AG04450 (cell line): Measurements from ENCODE around the gene AQP12A. TPM values are rescaled to one million over a fixed set of nuclear protein-coding genes. Genes with fewer than 3 reads are reported as not detected.

ENCODE experiments used
- CTCF ChIA-PET: fragments of 300-600, 350-600 bp; formaldehyde crosslinking; extraction: SDS; loops from one replicate; lab custom pipeline; 2022; ENCODE audit warnings: antibody characterized with exemption, inconsistent platforms; lab: Charles Lee
- POLR2A ChIA-PET: fragments of 350-600 bp; formaldehyde crosslinking; extraction: SDS; loops from one replicate; lab custom pipeline; 2021; ENCODE audit warnings: antibody characterized with exemption, inconsistent platforms; lab: Yijun Ruan, JAX
- DNase-seq: peaks from one replicate; pipeline ENCODE4 v3.0.0-alpha.2; 2011; ENCODE audit warnings: low read depth, low spot score
- H3K27ac ChIP-seq: one replicate; pipeline ENCODE4 v1.5.1; 2012; ENCODE audit warnings: low read depth, low read length, control low read depth
- H3K27me3 ChIP-seq: one replicate; pipeline ENCODE4 v1.6.0; 2012; ENCODE audit warnings: low read length; ENCODE audit not compliant: control insufficient read depth, insufficient read depth
- H3K4me3 ChIP-seq: 2 replicates; pipeline ENCODE4 v1.5.1; 2011; ENCODE audit warnings: mild to moderate bottlenecking, low read depth, low read length, control low read depth
- H3K9me3 ChIP-seq: 2 replicates; pipeline ENCODE4 v1.5.1; 2012; ENCODE audit warnings: low read length; ENCODE audit not compliant: control insufficient read depth, insufficient read depth
- polyA plus RNA-seq: library from polyadenylated mRNA; depleted of rRNA; stranded (reverse); fragments of >200 nt; gene quantifications from 2 replicates; pipeline ENCODE4 v1.2.3, GENCODE V29; 2011
- TF ChIP-seq, protein P1 (sequence below): IDR thresholded peaks from 2 replicates; pipeline ENCODE4 v1.5.1; 2011; ENCODE audit warnings: low read depth, low read length, control low read depth, inconsistent platforms

Gene AQP12A
- polyA plus RNA-seq, 1 experiment = not detected

DNA sequence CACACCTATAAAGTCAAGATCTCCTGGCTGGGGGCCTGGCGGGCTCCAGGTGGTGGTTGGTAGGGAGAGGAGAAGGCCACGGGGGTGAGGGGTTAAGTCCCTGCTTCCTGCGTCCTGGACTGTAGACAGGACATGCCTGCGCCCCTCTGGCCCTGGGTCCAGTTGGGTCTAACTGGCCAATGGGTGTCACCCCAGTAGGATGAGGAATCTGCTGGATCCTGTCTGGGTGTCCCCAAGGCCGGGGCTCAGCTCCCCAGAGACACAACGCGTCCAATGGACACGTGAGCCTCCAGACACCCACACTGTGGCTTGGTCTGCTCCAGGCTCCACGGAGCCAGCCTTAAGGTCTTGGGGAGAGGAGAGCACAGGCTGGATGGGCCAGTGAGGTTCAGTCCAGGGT is 19.6 kb downstream of the AQP12A start:
- TF ChIP-seq, protein P1, sequence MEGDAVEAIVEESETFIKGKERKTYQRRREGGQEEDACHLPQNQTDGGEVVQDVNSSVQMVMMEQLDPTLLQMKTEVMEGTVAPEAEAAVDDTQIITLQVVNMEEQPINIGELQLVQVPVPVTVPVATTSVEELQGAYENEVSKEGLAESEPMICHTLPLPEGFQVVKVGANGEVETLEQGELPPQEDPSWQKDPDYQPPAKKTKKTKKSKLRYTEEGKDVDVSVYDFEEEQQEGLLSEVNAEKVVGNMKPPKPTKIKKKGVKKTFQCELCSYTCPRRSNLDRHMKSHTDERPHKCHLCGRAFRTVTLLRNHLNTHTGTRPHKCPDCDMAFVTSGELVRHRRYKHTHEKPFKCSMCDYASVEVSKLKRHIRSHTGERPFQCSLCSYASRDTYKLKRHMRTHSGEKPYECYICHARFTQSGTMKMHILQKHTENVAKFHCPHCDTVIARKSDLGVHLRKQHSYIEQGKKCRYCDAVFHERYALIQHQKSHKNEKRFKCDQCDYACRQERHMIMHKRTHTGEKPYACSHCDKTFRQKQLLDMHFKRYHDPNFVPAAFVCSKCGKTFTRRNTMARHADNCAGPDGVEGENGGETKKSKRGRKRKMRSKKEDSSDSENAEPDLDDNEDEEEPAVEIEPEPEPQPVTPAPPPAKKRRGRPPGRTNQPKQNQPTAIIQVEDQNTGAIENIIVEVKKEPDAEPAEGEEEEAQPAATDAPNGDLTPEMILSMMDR = no peak
- Histone ChIP-seq H3K27ac (no peak overlapping the region), H3K27me3 (peaks cover 17% of the 10 kb centered on the region), H3K9me3 (no peaks in the 10 kb centered on the region), H3K4me3 (no peak overlapping the region)
- ChIA-PET POLR2A (no interaction called here), CTCF (interaction anchor here (0.7 to 1.1 kb wide), 2 partner anchors 129 to 149 kb away, joined by 3 read pairs; no protein-coding TSS in a partner anchor)
- no peak for DNase-seq

DNA sequence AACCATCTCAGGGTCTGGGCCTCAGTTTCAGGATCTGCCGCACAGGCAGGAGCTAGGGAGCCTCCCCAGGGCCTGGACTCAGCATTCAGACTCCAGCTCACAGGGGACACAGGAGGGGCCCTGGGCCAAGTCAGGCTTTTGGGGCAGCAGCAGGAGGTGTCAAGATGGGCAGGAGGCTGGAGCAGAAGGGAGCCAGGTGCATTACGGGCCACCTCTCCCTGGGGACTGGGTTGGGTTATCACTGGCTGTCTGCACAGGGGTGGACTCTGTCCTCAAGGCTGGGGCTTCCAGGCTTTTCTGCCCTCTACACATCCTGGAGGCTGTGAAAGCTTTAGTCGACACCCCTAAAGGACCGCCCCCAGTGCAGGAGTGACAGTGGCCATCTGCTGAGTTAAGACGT is 20.0 kb downstream of the AQP12A start:
- H3K4me3 ChIP-seq = no peak overlapping the region
- no peak overlapping the region for H3K27ac ChIP-seq
- TF ChIP-seq, protein P1 = no peak
- CTCF ChIA-PET = no interaction called here
- no peak for DNase-seq
- POLR2A ChIA-PET = no interaction called here
- H3K27me3 ChIP-seq = peaks cover 17% of the 10 kb centered on the region
- no peaks in the 10 kb centered on the region for H3K9me3 ChIP-seq

DNA sequence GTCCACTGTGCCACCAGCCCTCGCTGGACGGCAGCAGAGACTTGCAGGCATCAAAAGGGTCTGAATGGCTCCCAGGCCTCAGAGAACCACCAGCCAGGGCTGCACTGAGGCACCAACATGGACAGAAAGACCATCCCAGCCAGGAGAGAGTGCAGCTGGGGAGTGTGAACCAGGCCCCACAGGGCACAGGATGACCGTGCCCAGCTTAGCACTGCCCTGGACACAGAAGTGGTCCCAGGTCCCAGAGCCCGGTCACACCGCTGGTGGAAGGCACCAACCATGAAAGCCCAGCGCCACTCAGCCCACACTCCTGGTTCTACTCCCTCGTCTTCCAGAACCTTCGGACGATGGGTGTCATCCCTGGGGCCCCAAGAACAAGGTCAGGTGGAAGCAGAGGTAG is 20.5 kb downstream of the AQP12A start:
- no peaks in the 10 kb centered on the region for H3K9me3 ChIP-seq
- H3K27me3 ChIP-seq = peaks cover 14% of the 10 kb centered on the region
- POLR2A ChIA-PET = no interaction called here
- TF ChIP-seq, protein P1 = no peak
- no peak for DNase-seq
- CTCF ChIA-PET = no interaction called here
- no peak overlapping the region for H3K27ac ChIP-seq
- no peak overlapping the region for H3K4me3 ChIP-seq

DNA sequence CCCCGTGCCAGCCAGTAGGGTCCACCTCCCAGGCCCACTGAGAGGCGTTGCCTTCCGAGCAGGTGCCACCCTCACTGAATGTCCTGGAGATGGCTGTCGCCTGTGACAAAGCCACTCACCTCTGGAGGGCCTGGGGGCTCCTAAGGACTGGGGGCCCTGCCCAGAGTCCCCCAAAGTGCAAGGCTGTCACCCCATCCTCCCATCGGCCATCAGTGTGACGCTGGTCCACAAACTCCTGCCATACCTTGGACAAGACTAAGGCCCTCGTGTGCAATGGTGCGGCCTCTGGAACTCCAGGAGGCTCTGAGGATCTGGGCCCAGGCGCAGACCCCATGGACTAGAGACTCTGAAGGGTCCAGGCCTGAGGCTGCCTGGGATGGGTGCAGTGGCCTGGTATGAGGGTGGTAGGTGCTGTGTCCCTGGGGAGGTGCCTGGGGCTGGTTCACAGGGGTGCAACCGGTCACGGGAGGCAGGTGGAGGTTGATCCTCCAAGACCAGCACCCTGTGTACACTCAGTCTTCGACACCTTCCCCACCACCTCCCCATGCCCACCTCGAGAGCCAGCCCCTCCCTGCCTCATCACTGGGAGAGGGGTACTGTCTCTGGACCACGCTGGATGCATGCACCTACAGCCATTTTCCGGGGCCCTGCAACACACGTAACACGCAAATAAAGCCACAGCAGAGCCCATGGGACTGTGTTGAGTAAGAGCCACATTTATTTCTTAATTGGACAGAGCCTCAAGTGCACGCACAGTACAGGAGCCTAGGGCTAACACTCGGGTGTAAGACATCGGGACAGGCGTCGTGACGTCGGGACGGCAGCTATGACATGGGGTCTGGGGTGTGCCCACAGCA is 21.6 kb downstream of the AQP12A start:
- CTCF ChIA-PET = no interaction called here

More for the DNA sequence above, 21.6 kb downstream of the AQP12A start:
- DNase-seq = no peak
- Histone ChIP-seq H3K27me3 (peaks cover 8% of the 10 kb centered on the region), H3K9me3 (no peaks in the 10 kb centered on the region), H3K4me3 (no peak overlapping the region), H3K27ac (no peak overlapping the region)
- TF ChIP-seq, protein P1 = no peak
- POLR2A ChIA-PET = no interaction called here
